Measurements from ENCODE around the gene ELK1.
"Not testable (repeated sequence)": the region's sequence is repeated elsewhere in the genome, so short reads cannot be mapped to it uniquely, and the experiment has no call there.

Gene ELK1

DNA sequence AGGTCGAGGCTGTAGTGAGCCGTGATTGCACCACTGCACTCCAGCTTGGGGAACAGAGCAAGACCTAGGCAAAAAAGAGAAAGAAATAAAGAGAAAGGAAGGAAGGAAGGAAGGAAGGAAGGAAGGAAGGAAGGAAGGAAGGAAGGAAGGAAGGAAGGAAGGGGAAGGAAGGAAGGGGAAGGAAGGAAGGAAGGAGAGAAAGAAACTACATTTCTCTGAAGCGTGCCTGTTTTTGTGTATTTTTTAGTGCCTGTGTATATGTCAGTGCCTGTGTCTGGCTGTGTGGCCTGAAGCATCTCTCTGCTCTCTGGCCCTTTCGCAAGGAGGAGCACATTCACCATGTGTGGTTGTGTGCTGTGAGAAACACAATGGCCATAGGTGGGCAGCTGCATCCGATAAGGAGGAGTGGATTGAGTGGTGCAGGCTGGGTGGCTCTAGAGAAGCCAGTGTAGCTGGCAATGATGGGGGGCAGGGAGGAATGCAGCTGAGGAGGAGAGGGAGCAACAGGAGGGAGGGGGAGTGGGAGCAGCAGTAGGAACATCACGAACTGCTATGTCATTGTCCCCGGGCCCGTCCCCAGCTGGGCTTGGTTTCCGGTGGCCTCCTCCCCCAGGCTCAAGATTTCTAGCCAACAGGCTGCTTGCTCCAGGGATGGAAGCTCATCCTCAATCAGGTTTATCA lies 42.1 kb downstream of the ELK1 start:
- Histone ChIP-seq H3K27me3 (replicated peaks; ENCODE audit: control insufficient read depth, insufficient read depth, low read length) (no peaks in the 10 kb centered on the region), H3K4me3 (replicated peaks; ENCODE audit: low read depth, low read length) (no peak overlapping the region), H3K36me3 (ENCODE audit: control insufficient read depth, insufficient read depth, low read length) (no peaks in the 10 kb centered on the region)
- TF ChIP-seq, protein P1, sequence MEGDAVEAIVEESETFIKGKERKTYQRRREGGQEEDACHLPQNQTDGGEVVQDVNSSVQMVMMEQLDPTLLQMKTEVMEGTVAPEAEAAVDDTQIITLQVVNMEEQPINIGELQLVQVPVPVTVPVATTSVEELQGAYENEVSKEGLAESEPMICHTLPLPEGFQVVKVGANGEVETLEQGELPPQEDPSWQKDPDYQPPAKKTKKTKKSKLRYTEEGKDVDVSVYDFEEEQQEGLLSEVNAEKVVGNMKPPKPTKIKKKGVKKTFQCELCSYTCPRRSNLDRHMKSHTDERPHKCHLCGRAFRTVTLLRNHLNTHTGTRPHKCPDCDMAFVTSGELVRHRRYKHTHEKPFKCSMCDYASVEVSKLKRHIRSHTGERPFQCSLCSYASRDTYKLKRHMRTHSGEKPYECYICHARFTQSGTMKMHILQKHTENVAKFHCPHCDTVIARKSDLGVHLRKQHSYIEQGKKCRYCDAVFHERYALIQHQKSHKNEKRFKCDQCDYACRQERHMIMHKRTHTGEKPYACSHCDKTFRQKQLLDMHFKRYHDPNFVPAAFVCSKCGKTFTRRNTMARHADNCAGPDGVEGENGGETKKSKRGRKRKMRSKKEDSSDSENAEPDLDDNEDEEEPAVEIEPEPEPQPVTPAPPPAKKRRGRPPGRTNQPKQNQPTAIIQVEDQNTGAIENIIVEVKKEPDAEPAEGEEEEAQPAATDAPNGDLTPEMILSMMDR (IDR thresholded peaks at IDR 0.05; ENCODE audit: insufficient read depth, low read length, poor library complexity, severe bottlenecking): no peak
- DNase-seq (ENCODE audit: extremely low read depth, insufficient read length): no peak

DNA sequence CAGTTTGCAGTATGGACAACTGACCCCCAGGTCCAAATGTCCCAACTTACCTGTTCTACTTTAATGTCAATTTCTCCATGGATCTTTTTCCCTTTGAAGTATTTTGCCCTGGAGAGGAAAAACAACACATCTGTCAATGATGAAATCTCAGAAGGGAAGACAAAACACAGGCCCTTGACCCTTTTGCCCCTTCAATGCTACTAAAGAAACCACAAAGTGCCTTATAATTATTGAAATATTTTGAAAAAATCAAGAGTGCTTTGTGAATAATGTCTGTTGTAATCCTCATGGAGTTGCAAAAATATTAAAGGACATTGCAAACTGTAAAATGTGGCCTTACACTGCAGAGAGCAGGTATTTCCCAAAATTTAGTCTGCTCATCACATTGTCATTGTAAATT lies 43.3 kb downstream of the ELK1 start:
- no peaks in the 10 kb centered on the region for H3K36me3 ChIP-seq (ENCODE audit: control insufficient read depth, insufficient read depth, low read length)
- no peaks in the 10 kb centered on the region for H3K27me3 ChIP-seq (replicated peaks; ENCODE audit: control insufficient read depth, insufficient read depth, low read length)
- no peak overlapping the region for H3K4me3 ChIP-seq (replicated peaks; ENCODE audit: low read depth, low read length)
- no peak for DNase-seq (ENCODE audit: extremely low read depth, insufficient read length)
- TF ChIP-seq, protein P1 (IDR thresholded peaks at IDR 0.05; ENCODE audit: insufficient read depth, low read length, poor library complexity, severe bottlenecking): no peak

DNA sequence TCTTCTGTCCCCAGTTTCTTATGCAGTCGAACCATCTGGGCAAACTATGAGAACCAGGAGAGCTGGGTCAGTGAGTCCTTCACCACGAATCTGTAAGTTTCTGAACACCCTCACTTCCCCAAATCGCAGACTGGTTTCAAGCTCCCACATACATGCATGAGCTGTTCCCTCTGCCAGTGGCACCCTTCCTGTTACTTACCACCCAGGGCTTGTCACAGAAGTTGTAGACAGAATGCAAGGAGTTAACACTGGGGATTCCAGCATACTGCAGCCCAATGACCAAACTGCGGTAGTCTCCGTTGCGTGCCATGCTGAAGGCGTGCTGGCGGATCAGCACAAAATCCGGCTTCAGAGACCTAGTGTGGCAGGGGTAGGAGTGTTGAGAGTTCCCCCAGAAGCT lies 45.3 kb downstream of the ELK1 start:
- no peaks in the 10 kb centered on the region for H3K36me3 ChIP-seq (ENCODE audit: control insufficient read depth, insufficient read depth, low read length)
- no peak for DNase-seq (ENCODE audit: extremely low read depth, insufficient read length)
- TF ChIP-seq, protein P1 (IDR thresholded peaks at IDR 0.05; ENCODE audit: insufficient read depth, low read length, poor library complexity, severe bottlenecking): no peak
- H3K27me3 ChIP-seq (replicated peaks; ENCODE audit: control insufficient read depth, insufficient read depth, low read length): no peaks in the 10 kb centered on the region
- no peak overlapping the region for H3K4me3 ChIP-seq (replicated peaks; ENCODE audit: low read depth, low read length)

- not testable (repeated sequence) for H3K4me3 ChIP-seq (replicated peaks; ENCODE audit: low read depth, low read length); H3K36me3 ChIP-seq (ENCODE audit: control insufficient read depth, insufficient read depth, low read length); DNase-seq (ENCODE audit: extremely low read depth, insufficient read length); H3K27me3 ChIP-seq (replicated peaks; ENCODE audit: control insufficient read depth, insufficient read depth, low read length)
Measured at GRCh38 chrX:47603125-47603524, 47.2 kb downstream of the ELK1 start.

- no peak overlapping the region for H3K4me3 ChIP-seq (replicated peaks; ENCODE audit: low read depth, low read length)
- H3K36me3 ChIP-seq (ENCODE audit: control insufficient read depth, insufficient read depth, low read length): no peaks in the 10 kb centered on the region
- TF ChIP-seq, protein P1 (IDR thresholded peaks at IDR 0.05; ENCODE audit: insufficient read depth, low read length, poor library complexity, severe bottlenecking): no peak
- H3K27me3 ChIP-seq (replicated peaks; ENCODE audit: control insufficient read depth, insufficient read depth, low read length): no peaks in the 10 kb centered on the region
- no peak for DNase-seq (ENCODE audit: extremely low read depth, insufficient read length)
Measured at GRCh38 chrX:47597222-47597621, 53.1 kb downstream of the ELK1 start.

GRCh38 chrX:47596256-47596655 lies 54.1 kb downstream of the ELK1 start:
- DNase-seq (ENCODE audit: extremely low read depth, insufficient read length): no peak
- H3K27me3 ChIP-seq (replicated peaks; ENCODE audit: control insufficient read depth, insufficient read depth, low read length): no peaks in the 10 kb centered on the region
- no peak overlapping the region for H3K4me3 ChIP-seq (replicated peaks; ENCODE audit: low read depth, low read length)
- no peaks in the 10 kb centered on the region for H3K36me3 ChIP-seq (ENCODE audit: control insufficient read depth, insufficient read depth, low read length)
- TF ChIP-seq, protein P1 (IDR thresholded peaks at IDR 0.05; ENCODE audit: insufficient read depth, low read length, poor library complexity, severe bottlenecking): no peak
